GM12878 (cell line): ENCODE data around the gene SPATA3. TPM values are rescaled to one million over a fixed set of nuclear protein-coding genes. Genes with fewer than 3 reads are reported as not detected.

Source experiments
- CBFB ChIP-seq: IDR thresholded peaks from 2 replicates; pipeline ENCODE4 v1.6.1; 2016; ENCODE audit warnings: antibody characterized with exemption, low read depth
- CUX1 ChIP-seq: IDR thresholded peaks from 2 replicates; pipeline ENCODE4 v1.6.1; 2012; ENCODE audit warnings: improper control_type of control experiment, low read depth, low read length; ENCODE audit not compliant: insufficient replicate concordance
- IKZF2 ChIP-seq, 2 experiments: fragments of 450-650 bp; IDR thresholded peaks; 2 replicates each; pipeline ENCODE4 v1.6.1; 2017; ENCODE audit warnings: mild to moderate bottlenecking in 2 of 2, moderate library complexity in 2 of 2
- JUNB ChIP-seq: IDR thresholded peaks from 2 replicates; pipeline ENCODE4 v1.6.1; 2016; ENCODE audit warnings: antibody characterized with exemption, mild to moderate bottlenecking
- NR2C2 ChIP-seq: IDR thresholded peaks from 2 replicates; pipeline ENCODE4 v1.6.1; 2011; ENCODE audit warnings: borderline replicate concordance, low read depth; ENCODE audit not compliant: control insufficient read depth, insufficient read length
- POLR2AphosphoS2 ChIP-seq: IDR thresholded peaks from 2 replicates; pipeline ENCODE4 v1.6.1; 2011; ENCODE audit warnings: low read depth, mild to moderate bottlenecking, low read length, improper control_type of control experiment, moderate library complexity
- POLR2AphosphoS5 ChIP-seq: IDR thresholded peaks from 2 replicates; pipeline ENCODE4 v1.6.1; 2011; ENCODE audit warnings: mild to moderate bottlenecking, low read length, inconsistent platforms
- YY1 ChIP-seq: IDR thresholded peaks from 2 replicates; pipeline ENCODE4 v1.6.1; 2011; ENCODE audit warnings: low read depth, mild to moderate bottlenecking, low read length
- polyA plus RNA-seq, 11 experiments: library from polyadenylated mRNA; depleted of rRNA in 4 of 11; unstranded in 6 of 11; stranded (reverse) in 5 of 11; fragments of >200 nt; fragmentation: Nextera tagmentation in 4 of 11; fragmentation: Illumina TruSeq in 1 of 11; extraction: Ambion mirVana in 4 of 11; extraction: Trizol in 1 of 11; gene quantifications; 1 replicate in 1 of 11; 2 replicates in 10 of 11; pipeline versions ENCODE4 v1.2.1 to v1.2.3, GENCODE V29; 2011 to 2016; ENCODE audit warnings: inconsistent platforms in 2 of 11, missing spikeins in 2 of 11, low read depth in 1 of 11
- total RNA-seq, 4 experiments: library from RNA; depleted of rRNA in 3 of 4; stranded (reverse); fragments of >200 nt in 3 of 4; fragmentation: Illumina TruSeq in 1 of 4; extraction: Trizol in 1 of 4; gene quantifications; 2 replicates each; pipeline versions ENCODE4 v1.2.1 to v1.2.3, GENCODE V29; 2013 to 2021
- TF ChIP-seq, protein P1 (sequence below): fragments of 450-650 bp; IDR thresholded peaks from 2 replicates; pipeline ENCODE4 v1.6.1; 2017; ENCODE audit warnings: mild to moderate bottlenecking, moderate library complexity

Gene SPATA3
- total and polyA plus RNA-seq, 10 of the 15 experiments (the other 5 are each of a cell fraction or from before 2014, with no cell fraction given), result not detected

DNA sequence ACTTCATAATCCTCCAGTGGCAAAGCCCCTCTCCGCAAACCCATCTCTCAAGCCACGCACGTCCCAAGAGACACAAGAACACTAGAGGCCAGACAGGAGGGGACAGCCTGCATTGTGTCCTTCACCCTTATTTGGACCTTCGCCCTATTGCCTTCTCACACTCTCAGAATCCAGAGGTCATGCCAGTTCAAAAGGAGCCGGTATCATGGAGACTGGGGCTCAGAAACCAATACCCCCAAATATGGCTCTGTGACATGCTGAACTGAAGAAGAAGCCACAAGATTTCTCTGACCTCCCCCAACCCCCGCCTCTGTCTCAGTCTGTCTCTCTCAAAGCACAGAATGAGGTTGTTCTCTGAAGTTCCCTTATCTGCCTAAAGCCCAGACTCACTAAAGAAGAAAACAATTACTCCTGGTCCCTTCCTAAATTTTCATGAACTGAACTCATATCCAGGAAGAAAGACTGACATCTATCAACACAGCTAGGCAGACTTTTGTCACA is 19.2 kb upstream of the SPATA3 start (continued):
- TF ChIP-seq CUX1, result no peak
- TF ChIP-seq CBFB, result peak; percentile 80; the same call in 1 of the 2 replicates
- peak; percentile 19 for TF ChIP-seq JUNB
- no peak for TF ChIP-seq NR2C2
- TF ChIP-seq, protein P1, sequence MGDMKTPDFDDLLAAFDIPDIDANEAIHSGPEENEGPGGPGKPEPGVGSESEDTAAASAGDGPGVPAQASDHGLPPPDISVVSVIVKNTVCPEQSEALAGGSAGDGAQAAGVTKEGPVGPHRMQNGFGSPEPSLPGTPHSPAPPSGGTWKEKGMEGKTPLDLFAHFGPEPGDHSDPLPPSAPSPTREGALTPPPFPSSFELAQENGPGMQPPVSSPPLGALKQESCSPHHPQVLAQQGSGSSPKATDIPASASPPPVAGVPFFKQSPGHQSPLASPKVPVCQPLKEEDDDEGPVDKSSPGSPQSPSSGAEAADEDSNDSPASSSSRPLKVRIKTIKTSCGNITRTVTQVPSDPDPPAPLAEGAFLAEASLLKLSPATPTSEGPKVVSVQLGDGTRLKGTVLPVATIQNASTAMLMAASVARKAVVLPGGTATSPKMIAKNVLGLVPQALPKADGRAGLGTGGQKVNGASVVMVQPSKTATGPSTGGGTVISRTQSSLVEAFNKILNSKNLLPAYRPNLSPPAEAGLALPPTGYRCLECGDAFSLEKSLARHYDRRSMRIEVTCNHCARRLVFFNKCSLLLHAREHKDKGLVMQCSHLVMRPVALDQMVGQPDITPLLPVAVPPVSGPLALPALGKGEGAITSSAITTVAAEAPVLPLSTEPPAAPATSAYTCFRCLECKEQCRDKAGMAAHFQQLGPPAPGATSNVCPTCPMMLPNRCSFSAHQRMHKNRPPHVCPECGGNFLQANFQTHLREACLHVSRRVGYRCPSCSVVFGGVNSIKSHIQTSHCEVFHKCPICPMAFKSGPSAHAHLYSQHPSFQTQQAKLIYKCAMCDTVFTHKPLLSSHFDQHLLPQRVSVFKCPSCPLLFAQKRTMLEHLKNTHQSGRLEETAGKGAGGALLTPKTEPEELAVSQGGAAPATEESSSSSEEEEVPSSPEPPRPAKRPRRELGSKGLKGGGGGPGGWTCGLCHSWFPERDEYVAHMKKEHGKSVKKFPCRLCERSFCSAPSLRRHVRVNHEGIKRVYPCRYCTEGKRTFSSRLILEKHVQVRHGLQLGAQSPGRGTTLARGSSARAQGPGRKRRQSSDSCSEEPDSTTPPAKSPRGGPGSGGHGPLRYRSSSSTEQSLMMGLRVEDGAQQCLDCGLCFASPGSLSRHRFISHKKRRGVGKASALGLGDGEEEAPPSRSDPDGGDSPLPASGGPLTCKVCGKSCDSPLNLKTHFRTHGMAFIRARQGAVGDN, result peak; percentile 77
- TF ChIP-seq POLR2AphosphoS2, result no peak
- peak; percentile 81 for TF ChIP-seq YY1
- peak; percentile 61 for TF ChIP-seq POLR2AphosphoS5
- peak in 1 of 2 experiments; percentile 43; a peak in 1 of 4 replicates for TF ChIP-seq IKZF2 (IDR thresholded peaks at IDR 0.05)
